Activated CD8-positive, alpha-beta memory T cell treated with anti-CD3 and anti-CD28 coated beads, Interleukin-2, amount 50 U/mL, for 4 hours (primary cell): ENCODE data around the gene KRT7.

Experiments used
- DNase-seq: peaks from one replicate; pipeline ENCODE4 v3.0.0-alpha.2; 2020

KRT7 gene

GRCh38 chr12:52232674-52233461 lies at the start of gene KRT7:
KRT7 (plus strand) TSS chr12:52233243; CDS start chr12:52233297, 54 bp downstream.
- no peak for DNase-seq

- no peak for DNase-seq
Measured at GRCh38 chr12:52183544-52183910, 49.5 kb upstream of the KRT7 start.

DNA sequence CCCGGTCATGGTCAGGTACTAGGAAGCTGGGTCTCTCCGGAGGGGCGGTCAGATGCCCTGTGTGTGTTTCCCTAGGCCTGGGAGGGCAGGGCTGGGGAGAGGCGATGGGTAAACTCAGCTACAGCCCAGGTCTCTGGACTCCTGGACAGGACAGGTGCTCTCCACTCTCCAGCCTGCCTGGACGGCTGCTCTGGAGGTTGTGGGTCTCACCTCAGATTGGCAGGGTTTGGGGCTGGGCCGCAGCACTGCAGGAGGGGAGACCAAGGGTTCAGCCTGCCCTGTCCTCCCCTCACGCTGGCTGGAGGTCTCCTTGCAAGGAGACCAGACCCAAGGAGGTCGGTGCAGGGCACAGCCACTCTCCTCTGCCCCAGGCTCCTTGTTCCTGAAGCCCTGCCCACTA lies 49.1 kb upstream of the KRT7 start:
- no peak for DNase-seq

GRCh38 chr12:52184813-52185212 lies 48.2 kb upstream of the KRT7 start:
- DNase-seq = no peak

DNA sequence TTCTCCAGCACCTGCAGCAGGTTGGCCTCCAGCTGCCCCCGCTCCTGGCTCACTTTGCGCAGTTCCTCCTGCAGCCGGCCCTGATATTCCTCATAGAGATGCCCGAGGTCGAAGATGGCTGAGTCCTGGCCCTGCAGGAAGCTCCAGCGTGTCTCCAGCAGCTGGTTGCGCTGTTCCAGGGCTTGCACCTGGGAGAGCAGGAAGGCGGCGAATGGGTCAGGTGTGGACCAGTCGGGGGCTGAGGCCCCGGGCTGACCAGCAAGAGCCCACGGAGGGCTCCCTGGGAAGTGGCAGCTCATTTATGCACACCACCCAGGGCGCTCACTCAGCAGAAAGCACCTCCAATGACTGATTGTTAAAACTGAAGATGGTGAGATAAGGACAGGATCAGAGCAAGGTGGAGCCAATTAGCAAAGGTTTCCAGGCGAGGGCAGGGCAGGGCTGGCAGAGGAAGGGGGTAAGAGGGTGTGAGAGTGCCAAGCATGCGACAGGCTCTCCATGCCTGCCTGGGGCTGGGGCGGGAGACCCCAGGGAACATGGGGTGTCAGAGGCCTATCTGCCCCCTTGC lies 47.6 kb upstream of the KRT7 start:
- DNase-seq = no peak

DNA sequence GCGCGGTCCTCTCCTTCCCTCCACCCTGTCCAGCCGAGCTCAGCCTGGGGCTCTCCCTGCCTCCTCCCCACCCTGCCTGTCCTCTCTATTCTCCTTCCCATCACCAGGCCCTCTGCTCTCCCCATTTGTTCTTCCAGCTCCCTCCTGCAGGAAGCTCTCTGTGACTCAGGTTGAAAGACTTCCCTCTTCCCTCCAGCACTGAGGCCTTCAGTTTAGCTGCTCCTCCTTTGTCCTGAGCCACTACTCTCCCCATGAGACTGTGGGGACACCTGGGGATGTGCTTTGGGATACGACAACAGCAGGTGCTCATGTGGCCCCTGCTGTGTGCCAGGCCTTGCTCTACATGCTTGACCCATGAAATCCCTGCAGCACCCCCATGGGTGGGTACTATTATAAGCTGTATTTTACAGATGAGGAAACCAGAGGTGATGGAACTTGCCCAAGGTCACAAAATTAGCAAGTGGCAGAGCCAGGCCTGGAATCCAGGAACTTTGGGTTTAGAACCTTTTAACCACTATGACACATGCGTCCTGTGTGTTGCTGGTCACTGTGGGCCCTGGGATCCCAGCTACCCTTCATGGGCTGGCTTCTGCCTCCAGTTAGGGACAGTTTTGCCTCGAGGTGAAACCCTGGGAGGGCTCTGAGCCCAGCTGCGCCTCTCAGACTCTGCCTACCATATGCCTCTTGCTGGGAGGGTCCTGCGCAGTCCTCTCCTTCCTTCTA lies 46.8 kb upstream of the KRT7 start:
- DNase-seq = no peak

GRCh38 chr12:52187206-52187605 lies 45.8 kb upstream of the KRT7 start:
- DNase-seq = no peak

DNA sequence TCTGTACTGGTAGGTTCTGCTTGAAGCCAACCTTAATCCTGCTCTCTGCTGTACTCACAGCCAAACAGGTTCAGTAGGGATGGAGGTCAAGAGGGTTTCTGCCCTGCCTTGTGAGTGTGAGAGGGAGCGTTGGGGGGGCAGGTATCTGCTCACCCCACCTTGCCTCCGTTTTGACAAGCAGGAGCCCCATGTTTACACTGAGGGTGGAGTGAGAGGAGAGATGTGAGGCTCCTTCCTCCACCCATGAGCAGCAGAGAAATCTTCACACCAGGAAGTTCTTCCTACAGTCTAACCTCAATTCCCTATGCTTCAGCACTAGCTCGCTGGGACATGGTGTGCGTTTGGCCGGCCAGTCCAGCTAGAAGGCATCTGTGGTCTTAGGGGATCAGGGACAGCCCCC lies 45.4 kb upstream of the KRT7 start:
- DNase-seq = no peak

- DNase-seq = no peak
Measured at GRCh38 chr12:52188658-52189057, 44.4 kb upstream of the KRT7 start.

DNA sequence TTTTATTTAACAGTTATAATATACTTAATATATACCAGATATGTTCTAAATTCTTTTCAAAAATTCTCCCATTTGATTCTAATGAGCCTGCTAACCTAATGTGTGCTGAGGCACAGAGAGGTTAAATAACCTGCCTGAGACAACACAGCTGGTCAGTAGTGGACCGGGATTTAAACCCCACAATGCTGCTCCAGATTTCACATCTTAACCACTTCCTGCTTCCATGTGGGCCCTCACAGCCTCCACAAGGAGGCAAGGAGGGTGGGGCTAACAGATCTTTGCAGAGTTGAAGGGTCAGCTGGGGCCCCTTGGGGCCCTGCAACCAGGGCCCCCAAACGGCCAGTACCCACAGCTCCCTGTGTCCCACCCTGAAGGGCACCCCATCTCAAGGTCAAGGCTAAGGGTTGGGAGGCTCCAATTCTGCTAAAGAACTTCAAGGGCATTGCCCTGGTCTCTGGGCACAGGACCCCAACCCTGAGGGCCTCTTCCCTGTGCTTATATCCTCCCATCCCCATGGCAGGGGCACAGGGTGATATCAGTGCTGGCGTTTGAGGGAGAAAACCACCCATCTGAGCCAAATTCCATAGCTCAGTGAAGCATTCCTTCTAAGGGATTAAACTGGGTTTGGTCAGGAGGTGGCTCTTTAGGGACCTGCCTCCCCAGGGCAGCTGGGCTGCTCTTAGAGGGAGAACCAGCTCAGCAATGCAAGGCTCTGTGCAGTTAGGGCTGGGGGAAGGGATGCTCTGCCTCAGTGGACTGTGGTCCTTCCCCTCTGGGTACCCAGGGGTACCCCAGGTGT lies 43.5 kb upstream of the KRT7 start:
- DNase-seq = no peak

DNA sequence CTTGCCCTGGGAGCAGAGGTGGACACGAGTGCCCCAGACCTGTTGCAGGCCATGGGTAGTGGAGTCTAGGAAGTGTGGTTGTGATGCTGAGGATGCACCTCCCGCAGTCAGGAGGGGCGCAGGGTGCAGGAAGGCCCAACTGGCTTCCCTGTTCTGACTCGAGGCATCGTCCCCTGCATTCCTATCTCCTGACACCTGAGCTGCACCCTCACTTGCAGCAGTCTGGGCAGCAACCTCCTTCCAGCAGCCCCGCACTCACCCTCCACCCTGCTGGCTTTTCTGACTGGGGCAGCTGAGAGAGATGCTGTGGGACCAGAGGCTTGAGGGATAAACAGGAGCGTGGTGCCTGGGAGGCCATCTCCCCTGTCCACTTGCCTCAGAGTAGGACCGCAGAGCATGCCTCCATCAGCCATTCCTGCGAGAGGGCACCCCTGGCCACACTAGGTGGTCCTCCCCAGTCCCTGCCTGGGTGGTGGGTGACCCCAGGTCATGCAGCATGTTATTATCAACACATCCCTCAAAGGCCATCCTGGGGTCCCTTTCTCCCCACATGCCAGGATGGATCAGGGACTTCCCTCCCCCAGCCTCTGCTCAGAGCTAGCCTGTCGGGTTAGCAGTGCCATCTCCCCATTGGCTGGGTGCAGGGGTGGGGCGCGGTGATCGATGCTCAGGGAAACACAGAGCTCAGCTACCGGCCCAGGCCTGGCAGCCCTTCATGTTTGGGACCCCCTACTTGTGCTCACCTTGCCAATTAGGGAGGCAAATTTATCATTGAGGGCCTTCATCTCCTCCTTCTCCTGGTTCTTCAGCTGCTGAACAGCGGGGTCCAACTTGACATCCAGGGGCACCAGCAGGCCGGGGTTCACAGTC lies 41.9 kb upstream of the KRT7 start:
- no peak for DNase-seq

- no peak for DNase-seq
Measured at GRCh38 chr12:52191841-52192791, 40.9 kb upstream of the KRT7 start, which contains the start of gene KRT80. KRT80 (minus strand) TSS chr12:52192014; CDS start chr12:52191902, 112 bp downstream.

GRCh38 chr12:52193532-52193931 lies 39.5 kb upstream of the KRT7 start:
- DNase-seq = no peak

GRCh38 chr12:52193991-52194390 lies 39.1 kb upstream of the KRT7 start:
- no peak for DNase-seq

GRCh38 chr12:52195065-52195730 lies 37.8 kb upstream of the KRT7 start:
- no peak for DNase-seq

- no peak for DNase-seq
Measured at GRCh38 chr12:52197371-52198231, 35.4 kb upstream of the KRT7 start.

GRCh38 chr12:52198454-52199215 lies 34.4 kb upstream of the KRT7 start:
- no peak for DNase-seq

DNA sequence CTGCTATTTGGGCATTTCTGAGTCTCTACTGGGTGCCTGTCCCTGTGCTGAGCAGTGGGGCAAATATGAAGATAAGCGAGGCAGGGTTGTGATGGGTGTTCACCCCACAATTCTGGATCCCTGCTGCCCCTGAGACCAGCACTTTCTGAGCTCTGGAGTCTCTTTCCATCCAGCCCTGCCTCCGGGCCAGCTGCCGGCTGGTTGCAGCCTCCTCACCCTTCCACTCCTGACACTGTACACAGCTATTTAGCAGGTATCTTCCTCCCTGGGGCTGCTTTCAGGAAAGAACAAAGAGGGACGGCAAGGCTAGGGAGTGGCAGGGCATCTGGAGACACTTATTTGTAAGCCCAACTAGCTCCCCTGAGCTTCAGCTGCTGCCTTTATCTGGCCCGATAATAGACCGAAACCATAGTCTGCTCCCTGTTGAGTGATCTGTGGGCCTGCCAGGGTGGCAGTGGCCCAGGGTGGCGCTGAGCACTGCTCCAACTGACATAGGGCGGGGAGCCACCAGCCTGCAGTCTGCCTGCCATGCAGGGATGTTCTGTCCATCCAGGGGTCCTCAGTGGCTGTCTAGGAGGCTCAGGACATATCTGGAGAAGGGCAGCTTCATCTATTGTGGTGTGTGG lies 33.6 kb upstream of the KRT7 start:
- DNase-seq = no peak
